Measurements from ENCODE around the gene GNG12. TPM values are rescaled to one million over a fixed set of nuclear protein-coding genes. Genes with fewer than 3 reads are reported as not detected.

The GNG12 gene
- total and polyA plus RNA-seq, 2 donors (not counting 3 experiments of a cell fraction or from before 2014, with no cell fraction given): 107 to 152 TPM

DNA sequence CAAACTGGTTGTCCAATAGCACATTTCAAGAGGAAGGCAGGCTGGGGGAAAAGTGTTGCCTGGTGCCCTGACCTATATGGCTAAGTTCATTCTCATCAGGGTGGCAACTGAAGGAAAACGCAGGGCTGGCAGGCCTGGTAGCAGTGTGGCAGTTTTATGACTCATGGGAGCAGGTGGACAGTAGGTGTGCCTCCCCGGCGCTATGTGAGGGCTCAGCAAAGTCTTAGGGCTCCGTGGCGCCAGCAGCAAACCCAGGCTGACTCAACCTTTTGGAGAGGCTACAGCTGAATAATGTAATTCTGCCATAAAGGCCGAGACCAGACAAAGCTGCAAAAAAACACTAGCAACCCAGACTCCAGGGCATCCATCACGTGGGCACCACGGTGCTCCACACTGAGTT lies 124.7 kb downstream of the GNG12 start:
- Histone ChIP-seq H3K4me1 (ENCODE audit: control insufficient read depth, extremely low read depth, insufficient read depth, low read length) (peaks cover 39% of the 10 kb centered on the region), H3K4me3 (replicated peaks in 1 of 3; ENCODE audit: insufficient read depth in 1 of 3, low read depth in 1 of 3, low read length in 3 of 3) (no peak overlapping the region), H3K9me1 (replicated peaks; ENCODE audit: control insufficient read depth, extremely low read depth, insufficient read depth, low read length) (no peaks in the 10 kb centered on the region), H3K9me3 (replicated peaks; ENCODE audit: control insufficient read depth, insufficient read depth, low read length) (no peaks in the 10 kb centered on the region), H3K27me3 (ENCODE audit: control insufficient read depth in 2 of 2, insufficient read depth in 2 of 2, low read length in 2 of 2) (no peaks in the 10 kb centered on the region), H3K9ac (replicated peaks; ENCODE audit: extremely low read depth, insufficient read depth, low read length) (no peak overlapping the region), H3K27ac (ENCODE audit: insufficient read depth, low read depth, low read length) (no peak overlapping the region), H2AFZ (ENCODE audit: low read depth, low read length) (no peak overlapping the region), H3K79me2 (ENCODE audit: control insufficient read depth, insufficient read depth, low read length) (peaks cover 17% of the 10 kb centered on the region), H4K20me1 (replicated peaks; ENCODE audit: control insufficient read depth, extremely low read depth, insufficient read depth, low read length) (no peaks in the 10 kb centered on the region), H3K4me2 (ENCODE audit: insufficient read depth, low read length) (no peak overlapping the region), H3K36me3 (ENCODE audit: control insufficient read depth in 2 of 2, extremely low read depth in 1 of 2, insufficient read depth in 2 of 2, low read length in 2 of 2) (peaks cover 4 to 8% of the 10 kb centered on the region in 2 experiments)
- dilution Hi-C loops (cut with MboI; ENCODE audit: extremely low pct_ligation_motif_present, low sequenced_read_pairs) (no loop called here), intact Hi-C loops (cut with micrococcal nuclease) (no loop called here)
- ChIA-PET POLR2A (no interaction called here), CTCF (interaction anchor here (1.2 kb wide), 1 partner anchor 19 kb away, joined by 3 read pairs; no protein-coding TSS in a partner anchor)
- BruUV-seq (replicated peaks): no TSS peak
- DNase-seq (ENCODE audit: low read depth, low spot score) (no peak), FAIRE-seq (no peak)
- no peak for TF ChIP-seq CTCF (IDR thresholded peaks at IDR 0.05; ENCODE audit: extremely low read depth in 1 of 2, insufficient read depth in 1 of 2, low read depth in 1 of 2, low read length in 2 of 2)
- TF ChIP-seq GATA2 (IDR thresholded peaks at IDR 0.05; ENCODE audit: insufficient read depth, insufficient read length, low read depth, low read length): no peak

GRCh38 chr1:67705735-67706453 lies 127.4 kb downstream of the GNG12 start:
- no TSS peak for BruUV-seq (replicated peaks)
- no peak overlapping the region for H3K27ac ChIP-seq (ENCODE audit: insufficient read depth, low read depth, low read length)
- CTCF ChIA-PET: interaction anchor here (1.4 to 4.2 kb wide), 3 partner anchors 10 to 55 kb away, joined by 4 to 21 read pairs (median 5); no protein-coding TSS in a partner anchor
- intact Hi-C loops (cut with micrococcal nuclease) (no loop called here), dilution Hi-C loops (cut with MboI; ENCODE audit: extremely low pct_ligation_motif_present, low sequenced_read_pairs) (no loop called here)
- POLR2A ChIA-PET: no interaction called here
- peaks cover 4 to 8% of the 10 kb centered on the region in 2 experiments for H3K36me3 ChIP-seq (ENCODE audit: control insufficient read depth in 2 of 2, extremely low read depth in 1 of 2, insufficient read depth in 2 of 2, low read length in 2 of 2)
- peaks cover 19% of the 10 kb centered on the region for H3K4me1 ChIP-seq (ENCODE audit: control insufficient read depth, extremely low read depth, insufficient read depth, low read length)
- H3K9me3 ChIP-seq (replicated peaks; ENCODE audit: control insufficient read depth, insufficient read depth, low read length): no peaks in the 10 kb centered on the region
- H3K27me3 ChIP-seq (ENCODE audit: control insufficient read depth in 2 of 2, insufficient read depth in 2 of 2, low read length in 2 of 2): no peaks in the 10 kb centered on the region
- no peak overlapping the region for H3K4me2 ChIP-seq (ENCODE audit: insufficient read depth, low read length)
- no peak for TF ChIP-seq GATA2 (IDR thresholded peaks at IDR 0.05; ENCODE audit: insufficient read depth, insufficient read length, low read depth, low read length)
- TF ChIP-seq FOS (IDR thresholded peaks at IDR 0.05; ENCODE audit: borderline replicate concordance, insufficient read depth, low read length): no peak
- TF ChIP-seq CTCF (IDR thresholded peaks at IDR 0.05; ENCODE audit: extremely low read depth in 1 of 2, insufficient read depth in 1 of 2, low read depth in 1 of 2, low read length in 2 of 2): no peak
- TF ChIP-seq EZH2 (IDR thresholded peaks at IDR 0.05; ENCODE audit: borderline replicate concordance, low read depth, low read length, severe bottlenecking): no peak
- TF ChIP-seq POLR2A (IDR thresholded peaks at IDR 0.05; ENCODE audit: low read depth, low read length): no peak
- no peak for TF ChIP-seq MYC (IDR thresholded peaks at IDR 0.05; ENCODE audit: low read depth, low read length)
- TF ChIP-seq JUN (IDR thresholded peaks at IDR 0.05; ENCODE audit: borderline replicate concordance, insufficient read depth, insufficient read length, low read depth): no peak
- TF ChIP-seq POLR2AphosphoS5 (IDR thresholded peaks at IDR 0.05; ENCODE audit: insufficient read depth, low read depth, low read length): no peak
- no peak for TF ChIP-seq MAX (IDR thresholded peaks at IDR 0.05; ENCODE audit: insufficient read depth, insufficient read length)
- no peaks in the 10 kb centered on the region for H4K20me1 ChIP-seq (replicated peaks; ENCODE audit: control insufficient read depth, extremely low read depth, insufficient read depth, low read length)
- no peak overlapping the region for H3K9ac ChIP-seq (replicated peaks; ENCODE audit: extremely low read depth, insufficient read depth, low read length)
- peaks cover 11% of the 10 kb centered on the region for H3K79me2 ChIP-seq (ENCODE audit: control insufficient read depth, insufficient read depth, low read length)
- no peak overlapping the region for H3K4me3 ChIP-seq (replicated peaks in 1 of 3; ENCODE audit: insufficient read depth in 1 of 3, low read depth in 1 of 3, low read length in 3 of 3)
- DNase-seq (ENCODE audit: low read depth, low spot score): no peak
- H2AFZ ChIP-seq (ENCODE audit: low read depth, low read length): no peak overlapping the region
- H3K9me1 ChIP-seq (replicated peaks; ENCODE audit: control insufficient read depth, extremely low read depth, insufficient read depth, low read length): no peaks in the 10 kb centered on the region
- FAIRE-seq: no peak
